Peyer's patch (tissue), 4 donors: ENCODE results near the gene CLSTN1.

Experiments
- CTCF ChIP-seq, 6 experiments: fragments of 450-650 bp in 4 of 6; fragments of 200-600 bp in 2 of 6; sonication (generic) in 1 of 6; IDR thresholded peaks; one replicate each; pipeline ENCODE4 v1.5.1; 2017 to 2019; ENCODE audit warnings: antibody characterized with exemption in 6 of 6, mild to moderate bottlenecking in 3 of 6, moderate library complexity in 1 of 6
- POLR2A ChIP-seq, 2 donors: fragments of 450-650 bp; IDR thresholded peaks; one replicate each; pipeline ENCODE4 v1.5.1; 2017; ENCODE audit warnings: antibody characterized with exemption in 2 of 2, mild to moderate bottlenecking in 2 of 2, moderate library complexity in 2 of 2

GRCh38 chr1:9794081-9794480 lies 29.7 kb downstream of the CLSTN1 start:
- TF ChIP-seq CTCF (IDR thresholded peaks at IDR 0.05) (no peak), POLR2A (IDR thresholded peaks at IDR 0.05) (no peak)
